Right atrium auricular region (tissue), 2 donors: ENCODE results near the gene CCM2. TPM values are rescaled to one million over a fixed set of nuclear protein-coding genes. Genes with fewer than 3 reads are reported as not detected.

Source experiments
- DNase-seq: peaks from one replicate; pipeline ENCODE4 v3.0.0-alpha.2; 2019; ENCODE audit warnings: low spot score
- H3K27ac ChIP-seq, 2 donors: fragments of 200-600 bp; sonication (generic); 1 replicate in 1 of 2; 2 replicates in 1 of 2; pipeline ENCODE4 v1.5.1; 2016 to 2019
- H3K27me3 ChIP-seq, 2 donors: fragments of 200-600 bp; sonication (generic); one replicate each; pipeline versions ENCODE4 v1.5.1 to v1.6.0; 2017 to 2019
- H3K36me3 ChIP-seq: fragments of 200-600 bp; sonication (generic); one replicate; pipeline ENCODE4 v1.5.1; 2016
- H3K4me1 ChIP-seq, 2 donors: fragments of 200-600 bp; sonication (generic); one replicate each; pipeline versions ENCODE4 v1.5.1 to v1.6.0; 2017 to 2019
- H3K4me3 ChIP-seq, 2 donors: fragments of 200-600 bp; sonication (generic); 1 replicate in 1 of 2; 2 replicates in 1 of 2; pipeline ENCODE4 v1.5.1; 2017 to 2019; ENCODE audit warnings: mild to moderate bottlenecking in 1 of 2, moderate library complexity in 1 of 2
- H3K9me3 ChIP-seq, 2 donors: fragments of 200-600 bp; sonication (generic); one replicate each; pipeline ENCODE4 v1.5.1; 2019
- CTCF ChIP-seq, 2 donors: fragments of 200-600 bp; sonication (generic); IDR thresholded peaks; one replicate each; pipeline ENCODE4 v1.5.1; 2019; ENCODE audit warnings: antibody characterized with exemption in 2 of 2
- total RNA-seq, 2 donors: library from RNA; depleted of rRNA; stranded (reverse); fragments of >200 nt; gene quantifications; one replicate each; pipeline ENCODE4 v1.1.0, GENCODE V29; 2016

The CCM2 gene
- total RNA-seq, 2 donors from 2014 or later = 26.5 to 34.0 TPM

GRCh38 chr7:45073786-45074527 lies 74.0 kb downstream of the CCM2 start:
- no peak for DNase-seq
- no peak for TF ChIP-seq CTCF (IDR thresholded peaks at IDR 0.05)
- H3K36me3 ChIP-seq = peaks cover 80% of the 10 kb centered on the region

GRCh38 chr7:45074528-45075354 lies 74.7 kb downstream of the CCM2 start:
- H3K27me3 ChIP-seq = no peaks in the 10 kb centered on the region
- no peak for TF ChIP-seq CTCF (IDR thresholded peaks at IDR 0.05)
- no peak overlapping the region for H3K4me3 ChIP-seq
- H3K4me1 ChIP-seq = no peaks in the 10 kb centered on the region
- H3K36me3 ChIP-seq = peaks cover 73% of the 10 kb centered on the region
- H3K27ac ChIP-seq = no peak overlapping the region
- no peak for DNase-seq
- H3K9me3 ChIP-seq = no peaks in the 10 kb centered on the region

More at GRCh38 chr7:45073786-45074527, 74.0 kb downstream of the CCM2 start:
- Histone ChIP-seq H3K27ac (no peak overlapping the region), H3K9me3 (no peaks in the 10 kb centered on the region), H3K4me1 (no peaks in the 10 kb centered on the region), H3K27me3 (no peaks in the 10 kb centered on the region), H3K4me3 (no peak overlapping the region)

- DNase-seq = no peak
- TF ChIP-seq CTCF (IDR thresholded peaks at IDR 0.05) = no peak
- no peak overlapping the region for H3K4me3 ChIP-seq
- H3K27ac ChIP-seq = no peak overlapping the region
- H3K4me1 ChIP-seq = no peaks in the 10 kb centered on the region
- H3K27me3 ChIP-seq = no peaks in the 10 kb centered on the region
- H3K36me3 ChIP-seq = peaks cover 68% of the 10 kb centered on the region
- H3K9me3 ChIP-seq = no peaks in the 10 kb centered on the region
These were observed 75.3 kb downstream of the CCM2 start for GRCh38 chr7:45075355-45075644.

- peaks cover 59% of the 10 kb centered on the region for H3K36me3 ChIP-seq
- TF ChIP-seq CTCF (IDR thresholded peaks at IDR 0.05) = no peak
- H3K4me3 ChIP-seq = no peak overlapping the region
- no peak for DNase-seq
- H3K9me3 ChIP-seq = no peaks in the 10 kb centered on the region
- H3K4me1 ChIP-seq = no peaks in the 10 kb centered on the region
- H3K27me3 ChIP-seq = no peaks in the 10 kb centered on the region
- H3K27ac ChIP-seq = no peak overlapping the region
These were observed 76.1 kb downstream of the CCM2 start for GRCh38 chr7:45075871-45076796.

GRCh38 chr7:45076946-45077345 lies 76.9 kb downstream of the CCM2 start:
- TF ChIP-seq CTCF (IDR thresholded peaks at IDR 0.05) = no peak
- Histone ChIP-seq H3K27ac (no peak overlapping the region), H3K4me3 (no peak overlapping the region), H3K27me3 (no peaks in the 10 kb centered on the region), H3K9me3 (no peaks in the 10 kb centered on the region), H3K4me1 (peaks cover 0 to 2% of the 10 kb centered on the region in 2 donors), H3K36me3 (peaks cover 58% of the 10 kb centered on the region)
- DNase-seq = no peak
